ENCODE results near the gene APOL3. TPM values are rescaled to one million over a fixed set of nuclear protein-coding genes. Genes with fewer than 3 reads are reported as not detected.

Gene APOL3
- total and polyA plus RNA-seq, 9 donors: 15.4 to 62.1 (median 19.4) TPM

DNA sequence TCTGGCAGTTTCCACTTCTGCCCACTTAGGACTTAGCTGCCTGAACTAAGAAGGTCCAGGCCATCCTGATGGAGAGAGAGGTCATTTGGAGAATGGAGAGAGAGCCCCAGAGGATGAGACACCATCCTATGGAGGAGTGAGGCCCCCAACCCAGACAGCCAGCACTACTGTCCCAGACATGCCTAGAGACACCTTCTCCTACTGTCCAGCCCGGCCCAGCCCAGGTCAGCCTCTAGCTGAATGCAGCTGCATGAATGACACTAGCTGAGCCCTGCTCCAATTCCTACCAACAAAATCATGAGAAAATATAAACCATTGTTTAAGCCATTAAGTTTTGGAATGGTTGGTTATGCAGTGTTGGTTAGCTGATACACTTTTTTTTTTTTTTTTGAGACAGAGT lies 47.4 kb downstream of the APOL3 start:
- 82 to 85% (median 83%) methylated on average over 1 of the region's 1 CpG for WGBS, 3 donors
- no peak for DNase-seq
- no peaks in the 10 kb centered on the region for H3K27me3 ChIP-seq
- H3K4me3 ChIP-seq: no peak overlapping the region
- intact Hi-C loops (cut with DNase I): loop anchor here in 2 of 4 donors (10.0 kb wide), 2 partner anchors 178 to 678 kb away; no protein-coding TSS in a partner anchor
- peaks cover 6% of the 10 kb centered on the region for H3K4me1 ChIP-seq (ENCODE audit: insufficient read depth)
- H3K9me3 ChIP-seq: no peaks in the 10 kb centered on the region
- H3K27ac ChIP-seq: no peak overlapping the region
- H3K36me3 ChIP-seq: no peaks in the 10 kb centered on the region
- TF ChIP-seq EP300 (IDR thresholded peaks at IDR 0.05): no peak
- no peak for TF ChIP-seq POLR2A (IDR thresholded peaks at IDR 0.05)
- TF ChIP-seq, protein P1, sequence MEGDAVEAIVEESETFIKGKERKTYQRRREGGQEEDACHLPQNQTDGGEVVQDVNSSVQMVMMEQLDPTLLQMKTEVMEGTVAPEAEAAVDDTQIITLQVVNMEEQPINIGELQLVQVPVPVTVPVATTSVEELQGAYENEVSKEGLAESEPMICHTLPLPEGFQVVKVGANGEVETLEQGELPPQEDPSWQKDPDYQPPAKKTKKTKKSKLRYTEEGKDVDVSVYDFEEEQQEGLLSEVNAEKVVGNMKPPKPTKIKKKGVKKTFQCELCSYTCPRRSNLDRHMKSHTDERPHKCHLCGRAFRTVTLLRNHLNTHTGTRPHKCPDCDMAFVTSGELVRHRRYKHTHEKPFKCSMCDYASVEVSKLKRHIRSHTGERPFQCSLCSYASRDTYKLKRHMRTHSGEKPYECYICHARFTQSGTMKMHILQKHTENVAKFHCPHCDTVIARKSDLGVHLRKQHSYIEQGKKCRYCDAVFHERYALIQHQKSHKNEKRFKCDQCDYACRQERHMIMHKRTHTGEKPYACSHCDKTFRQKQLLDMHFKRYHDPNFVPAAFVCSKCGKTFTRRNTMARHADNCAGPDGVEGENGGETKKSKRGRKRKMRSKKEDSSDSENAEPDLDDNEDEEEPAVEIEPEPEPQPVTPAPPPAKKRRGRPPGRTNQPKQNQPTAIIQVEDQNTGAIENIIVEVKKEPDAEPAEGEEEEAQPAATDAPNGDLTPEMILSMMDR (IDR thresholded peaks at IDR 0.05): no peak

DNA sequence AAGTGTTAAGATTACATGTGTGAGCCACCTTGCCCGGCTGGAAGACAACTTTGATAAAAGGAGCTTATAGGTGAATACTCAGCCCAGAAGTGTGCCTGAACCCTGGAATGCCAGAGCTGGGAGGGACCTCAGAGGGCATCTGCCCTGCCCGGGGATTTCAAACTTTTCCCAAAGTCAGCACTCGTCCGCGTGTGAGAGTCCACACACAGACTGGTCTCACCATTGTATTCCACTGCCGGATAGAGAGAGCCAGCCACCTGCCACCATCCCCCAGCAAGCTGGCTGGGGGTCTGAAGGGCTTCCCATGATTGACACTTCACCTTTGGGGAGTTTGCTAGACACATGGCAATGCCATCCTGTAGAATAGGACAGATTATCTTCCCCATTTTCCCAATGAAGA lies 49.2 kb downstream of the APOL3 start:
- DNase-seq: no peak
- Histone ChIP-seq H3K27me3 (no peaks in the 10 kb centered on the region), H3K36me3 (no peaks in the 10 kb centered on the region), H3K4me1 (ENCODE audit: insufficient read depth) (peaks cover 6% of the 10 kb centered on the region), H3K4me3 (no peak overlapping the region), H3K27ac (no peak overlapping the region), H3K9me3 (no peaks in the 10 kb centered on the region)
- TF ChIP-seq EP300 (IDR thresholded peaks at IDR 0.05) (no peak), POLR2A (IDR thresholded peaks at IDR 0.05) (no peak)
- TF ChIP-seq, protein P1 (IDR thresholded peaks at IDR 0.05): no peak
- 89 to 97% (median 92%) methylated on average over 6 of the region's 6 CpGs for WGBS, 3 donors
- intact Hi-C loops (cut with DNase I): loop anchor here in 2 of 4 donors (10.0 kb wide), 2 partner anchors 177 to 677 kb away; no protein-coding TSS in a partner anchor

DNA sequence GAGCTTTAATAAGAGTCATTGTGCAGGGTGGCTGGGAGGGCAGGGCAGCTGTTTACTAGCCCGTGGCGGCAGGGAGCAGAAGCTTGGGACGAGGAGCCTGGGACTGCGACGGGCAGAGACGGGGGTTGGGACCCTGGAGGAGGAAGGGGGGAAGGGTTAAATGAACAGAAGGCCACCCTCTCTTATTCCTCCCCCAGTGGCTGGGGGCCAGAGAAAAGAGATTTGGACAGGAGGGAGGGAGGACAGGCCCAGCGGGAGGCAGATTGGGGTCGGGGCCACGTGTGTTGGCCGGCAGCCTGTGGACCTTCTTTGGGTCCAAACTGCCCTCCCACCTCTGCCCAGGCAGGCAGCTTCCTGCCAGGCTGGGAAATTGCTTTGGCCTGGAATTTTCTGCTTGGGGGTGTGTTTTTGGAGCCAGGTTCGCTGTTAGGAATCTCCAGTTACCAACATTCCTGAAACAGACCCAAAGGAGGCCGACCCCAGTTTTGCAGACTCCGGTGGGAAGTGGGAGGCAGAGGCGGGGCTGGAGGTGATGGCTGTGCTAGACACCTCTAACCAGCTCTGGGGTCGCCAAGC lies 50.2 kb downstream of the APOL3 start:
- H3K36me3 ChIP-seq: no peaks in the 10 kb centered on the region
- DNase-seq: peak in 4 of 5 donors; percentile 32 to 75 (median 38)
- TF ChIP-seq, protein P1 (IDR thresholded peaks at IDR 0.05): no peak
- TF ChIP-seq EP300 (IDR thresholded peaks at IDR 0.05) (no peak), POLR2A (IDR thresholded peaks at IDR 0.05) (no peak)
- WGBS, 3 donors: 12 to 14% (median 14%) methylated on average over 15 of the region's 15 CpGs
- H3K9me3 ChIP-seq: no peaks in the 10 kb centered on the region
- intact Hi-C loops (cut with DNase I): loop anchor here in 2 of 4 donors (10.0 kb wide), 2 partner anchors 176 to 676 kb away; no protein-coding TSS in a partner anchor
- no peak overlapping the region for H3K4me3 ChIP-seq
- H3K27ac ChIP-seq: no peak overlapping the region
- H3K4me1 ChIP-seq (ENCODE audit: insufficient read depth): peaks cover 6% of the 10 kb centered on the region
- H3K27me3 ChIP-seq: no peaks in the 10 kb centered on the region

DNA sequence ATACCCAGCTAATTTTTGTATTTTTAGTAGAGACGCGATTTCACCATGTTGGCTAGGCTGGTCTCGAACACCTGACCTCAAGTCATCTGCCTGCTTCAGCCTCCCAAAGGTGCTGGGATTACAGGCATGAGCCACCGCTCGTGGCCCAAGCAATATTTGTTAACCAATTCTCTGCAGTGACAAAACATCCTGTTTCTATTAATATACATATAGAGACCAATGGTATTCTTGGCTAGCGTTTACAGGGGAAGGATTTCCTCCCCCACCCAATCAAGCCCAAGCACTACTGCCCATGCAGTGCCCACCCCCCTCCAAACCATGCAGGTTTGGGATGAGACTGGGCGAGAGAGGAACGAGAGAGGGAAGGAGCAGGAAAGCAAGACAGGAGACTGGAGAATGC lies 53.1 kb downstream of the APOL3 start:
- Histone ChIP-seq H3K9me3 (no peaks in the 10 kb centered on the region), H3K36me3 (no peaks in the 10 kb centered on the region), H3K27me3 (no peaks in the 10 kb centered on the region), H3K4me1 (ENCODE audit: insufficient read depth) (peaks cover 6% of the 10 kb centered on the region), H3K27ac (no peak overlapping the region), H3K4me3 (no peak overlapping the region)
- WGBS, 3 donors: 54 to 65% (median 56%) methylated on average over 8 of the region's 8 CpGs
- peak in 1 of 5 donors; percentile 18 for DNase-seq
- intact Hi-C loops (cut with DNase I): no loop called here
- TF ChIP-seq EP300 (IDR thresholded peaks at IDR 0.05) (no peak), POLR2A (IDR thresholded peaks at IDR 0.05) (no peak)
- TF ChIP-seq, protein P1 (IDR thresholded peaks at IDR 0.05): no peak

Measured in ovary (tissue), 9 donors.